HG03139 (cell line): ENCODE data around the gene PYY.
"Not testable (repeated sequence)": the region's sequence is repeated elsewhere in the genome, so short reads cannot be mapped to it uniquely, and the experiment has no call there.

Experiments
- ATAC-seq: cut with Tn5 transposase; IDR thresholded peaks from one replicate; pipeline ENCODE4 v1.9.1; 2021; ENCODE audit not compliant: unreplicated experiment

PYY gene

DNA sequence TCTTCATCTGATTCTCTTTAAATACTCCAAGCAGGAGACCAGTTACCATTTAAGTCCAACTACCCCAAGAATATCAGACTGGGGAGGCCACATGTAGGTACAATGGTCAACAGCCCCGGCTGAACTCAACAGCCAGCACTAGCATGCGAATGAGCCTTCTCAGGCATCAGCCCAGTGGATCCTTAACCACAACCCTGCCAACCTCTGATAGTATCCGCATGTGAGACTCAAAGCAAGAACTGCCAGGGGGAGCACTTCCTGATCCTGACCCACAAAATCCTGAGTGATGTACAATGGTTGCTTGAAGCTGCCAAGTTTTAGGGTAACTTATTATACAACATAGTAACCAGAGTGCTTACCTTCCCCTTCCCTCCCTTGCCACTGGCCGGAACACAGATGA is 4.0 kb downstream of the PYY start:
- ATAC-seq, result no peak

DNA sequence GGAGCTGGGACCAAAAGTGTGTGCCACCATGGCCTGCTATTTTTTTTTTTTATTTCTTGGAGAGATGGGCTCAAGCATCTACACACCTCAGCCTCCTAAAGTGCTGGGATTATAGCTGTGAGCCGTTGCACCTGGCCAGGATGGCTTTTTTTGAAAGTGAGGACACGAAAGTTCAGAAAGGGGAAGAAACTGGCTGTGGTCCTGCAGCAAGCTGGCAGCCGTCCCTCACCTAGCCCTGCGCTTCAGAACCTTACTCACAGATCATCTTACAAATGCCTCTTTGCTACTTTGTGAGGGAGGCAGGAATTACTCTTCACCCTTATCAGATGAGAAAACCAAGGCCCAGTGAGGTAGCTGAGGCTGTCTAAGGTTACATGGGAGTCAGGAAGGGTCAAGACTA is 7.0 kb downstream of the PYY start:
- no peak for ATAC-seq

DNA sequence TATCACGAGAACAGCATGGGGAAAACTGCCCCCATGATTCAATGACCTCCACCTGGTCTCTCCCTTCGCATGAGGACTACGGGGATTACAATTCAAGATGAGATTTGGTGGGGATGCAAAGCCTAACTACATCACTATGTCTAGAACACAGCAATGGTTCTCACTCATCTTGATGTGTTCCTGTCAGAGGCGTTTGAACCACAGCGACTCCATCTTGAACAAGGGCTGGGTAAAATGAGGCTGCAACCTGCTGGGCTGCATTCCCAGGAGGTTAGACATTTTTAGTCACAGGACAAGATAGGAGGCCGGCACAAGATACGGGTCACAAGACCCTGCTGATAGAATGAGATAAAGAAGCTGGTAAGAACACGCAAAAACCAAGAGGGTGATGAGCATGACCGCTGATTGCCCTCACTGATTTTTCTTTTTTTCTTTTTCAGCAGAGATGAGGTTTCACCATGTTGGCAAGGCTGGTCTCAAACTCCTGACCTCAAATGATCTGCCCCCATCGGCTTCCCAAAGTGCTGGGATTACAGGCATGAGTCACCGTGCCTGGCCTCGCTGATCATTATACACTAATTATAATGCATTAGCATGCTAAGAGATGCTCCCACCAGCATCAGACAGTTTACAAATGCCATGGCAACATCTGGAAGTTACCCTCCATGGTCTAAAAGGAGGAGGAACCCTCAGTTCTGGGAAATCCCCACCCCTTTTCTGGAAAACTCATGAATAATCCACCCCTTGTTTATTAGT is 8.5 kb downstream of the PYY start:
- no peak for ATAC-seq

DNA sequence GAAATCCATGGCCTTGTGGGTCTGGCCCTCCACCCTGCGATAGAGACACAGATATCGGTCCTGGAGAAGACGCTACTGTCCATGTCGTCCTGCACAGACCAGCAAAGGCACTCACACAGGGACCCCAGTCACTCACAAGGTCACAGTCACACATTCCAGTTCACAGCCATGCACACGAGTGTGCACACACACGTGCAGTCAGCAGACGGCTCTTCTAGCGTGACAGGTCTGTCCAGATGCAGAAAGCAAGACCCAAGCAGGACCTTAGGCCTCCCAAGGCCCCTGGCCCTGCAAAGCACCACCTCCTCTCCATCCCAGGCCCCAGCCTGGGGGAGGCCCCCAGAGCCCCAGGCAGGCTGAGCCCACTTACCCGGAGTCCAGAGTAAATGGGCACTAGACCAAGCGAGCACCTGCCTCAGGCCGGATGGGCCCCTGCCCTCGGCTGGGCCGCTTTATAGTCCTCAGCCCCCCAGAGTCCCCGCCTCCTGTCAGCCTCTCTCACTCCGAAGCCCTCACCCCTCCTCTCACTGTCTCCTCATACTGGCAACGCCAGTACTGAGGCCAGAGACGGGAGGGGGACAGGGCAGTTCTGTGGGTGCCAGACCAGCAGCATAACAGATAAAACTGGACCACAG is 11.6 kb downstream of the PYY start, which contains the start of gene PPY:
Gene PPY (minus strand): TSS at position 426 of the 635 bp plus-strand sequence. CDS start 822 bp downstream, outside the sequence.
- no peak for ATAC-seq

DNA sequence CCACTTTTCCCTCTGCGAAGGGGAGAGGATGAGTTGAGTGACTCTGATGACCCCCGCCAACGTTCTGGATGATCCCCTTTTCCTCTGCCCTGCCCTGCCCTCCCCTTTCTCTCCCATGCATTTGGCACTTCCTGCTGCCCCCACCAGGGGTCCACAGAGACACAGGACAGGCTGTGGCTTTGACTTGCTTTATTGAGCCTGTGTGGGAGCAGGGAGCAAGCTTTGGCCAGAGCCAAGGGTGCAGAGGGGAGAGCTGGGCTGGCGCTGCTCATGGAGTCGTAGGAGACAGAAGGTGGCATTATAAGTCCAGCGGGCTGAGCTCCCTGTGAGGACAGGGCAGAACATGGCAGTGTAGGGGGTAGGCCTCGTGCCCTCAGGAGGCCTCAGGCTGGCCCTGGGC is 13.1 kb downstream of the PYY start:
- no peak for ATAC-seq

DNA sequence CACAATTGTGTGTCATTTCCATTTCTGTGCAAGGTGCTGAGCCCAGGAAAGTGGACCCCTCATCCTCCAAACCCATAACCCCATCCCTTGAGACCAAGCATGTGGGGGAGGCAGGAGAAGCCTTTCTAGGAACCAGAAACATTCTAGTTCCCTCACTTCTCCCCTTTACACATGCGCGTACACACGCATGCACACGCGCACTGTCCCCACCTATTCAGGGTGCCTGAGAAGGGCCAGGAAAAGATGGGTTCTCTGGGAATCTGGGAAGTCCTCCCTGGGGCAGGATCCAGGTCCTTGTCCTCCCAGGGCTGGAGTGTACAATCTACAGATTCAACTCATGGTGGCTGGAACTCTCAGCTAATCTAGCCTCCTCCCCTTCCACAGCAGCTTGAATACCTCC is 13.9 kb downstream of the PYY start:
- no peak for ATAC-seq

DNA sequence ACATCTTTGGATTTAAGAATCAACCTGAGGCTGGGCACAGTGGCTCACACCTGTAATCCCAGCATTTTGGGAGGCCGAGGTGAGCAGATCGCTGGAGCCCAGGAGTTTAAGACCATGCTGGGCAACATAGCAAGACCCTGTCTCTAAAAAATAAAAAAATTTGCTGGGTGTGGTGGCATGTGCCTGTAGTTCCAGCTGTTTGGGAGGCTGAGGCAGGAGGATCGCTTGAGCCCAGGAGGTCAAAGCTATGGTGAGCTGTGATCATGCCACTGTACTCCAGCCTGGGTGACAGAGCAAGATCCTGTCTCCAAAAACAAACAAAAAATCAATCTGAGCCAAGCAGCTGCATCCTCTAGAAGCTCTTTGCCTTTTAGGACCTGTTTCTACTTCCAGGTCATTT is 14.3 kb downstream of the PYY start:
- ATAC-seq, result not testable (repeated sequence)

DNA sequence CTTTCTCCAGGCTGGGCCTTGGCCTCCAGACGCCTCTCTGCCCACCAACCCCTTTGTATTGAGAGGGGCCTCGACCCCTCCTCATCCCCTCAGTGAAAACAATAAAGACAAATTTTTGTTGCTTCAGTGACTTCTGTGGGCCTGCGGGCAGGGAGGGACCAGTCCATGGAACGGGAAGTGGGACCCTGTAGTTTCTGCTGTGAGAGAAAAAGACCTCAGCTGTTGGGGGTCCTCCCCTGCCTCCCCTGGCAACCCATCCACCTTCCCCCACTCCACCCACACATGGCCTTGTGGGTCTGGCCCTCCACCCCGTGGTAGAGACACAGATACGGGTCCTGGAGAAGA is 14.9 kb downstream of the PYY start:
- no peak for ATAC-seq

DNA sequence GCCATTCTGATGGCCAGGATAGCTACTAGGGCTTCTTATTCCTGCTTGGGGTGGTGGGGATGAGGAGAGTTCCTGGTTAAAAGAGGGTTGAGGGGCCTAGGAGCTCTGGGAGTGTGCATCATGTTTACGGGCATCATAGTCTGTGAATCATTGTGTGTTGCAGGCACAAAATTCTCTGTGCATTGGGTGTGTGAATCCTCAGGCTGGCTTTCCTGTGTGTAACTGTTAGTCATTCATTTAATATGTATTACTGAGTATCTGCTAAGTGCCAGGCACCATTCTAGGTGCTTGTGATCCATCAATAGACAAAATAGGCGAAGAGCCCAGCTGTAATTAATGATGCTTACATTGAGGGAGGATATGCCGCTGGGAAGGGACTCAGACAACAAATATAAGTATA is 17.3 kb downstream of the PYY start:
- ATAC-seq, result no peak

DNA sequence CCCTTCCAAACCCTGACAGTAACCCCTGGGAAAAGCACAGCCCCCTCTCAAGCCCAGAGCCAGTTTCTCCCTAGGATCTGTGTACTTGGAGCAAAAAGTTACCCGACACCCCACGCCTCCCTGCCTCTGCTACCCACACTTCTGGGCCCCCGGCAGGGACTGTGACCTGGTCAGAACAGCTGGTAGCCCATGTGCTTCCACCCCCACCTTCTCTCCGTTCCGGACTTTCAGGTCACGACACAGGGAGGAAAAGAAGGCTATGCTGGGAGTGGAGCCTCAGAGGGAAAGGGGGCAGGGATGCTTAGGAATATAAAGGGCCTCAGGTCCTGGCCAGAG is 17.8 kb downstream of the PYY start:
- no peak for ATAC-seq

DNA sequence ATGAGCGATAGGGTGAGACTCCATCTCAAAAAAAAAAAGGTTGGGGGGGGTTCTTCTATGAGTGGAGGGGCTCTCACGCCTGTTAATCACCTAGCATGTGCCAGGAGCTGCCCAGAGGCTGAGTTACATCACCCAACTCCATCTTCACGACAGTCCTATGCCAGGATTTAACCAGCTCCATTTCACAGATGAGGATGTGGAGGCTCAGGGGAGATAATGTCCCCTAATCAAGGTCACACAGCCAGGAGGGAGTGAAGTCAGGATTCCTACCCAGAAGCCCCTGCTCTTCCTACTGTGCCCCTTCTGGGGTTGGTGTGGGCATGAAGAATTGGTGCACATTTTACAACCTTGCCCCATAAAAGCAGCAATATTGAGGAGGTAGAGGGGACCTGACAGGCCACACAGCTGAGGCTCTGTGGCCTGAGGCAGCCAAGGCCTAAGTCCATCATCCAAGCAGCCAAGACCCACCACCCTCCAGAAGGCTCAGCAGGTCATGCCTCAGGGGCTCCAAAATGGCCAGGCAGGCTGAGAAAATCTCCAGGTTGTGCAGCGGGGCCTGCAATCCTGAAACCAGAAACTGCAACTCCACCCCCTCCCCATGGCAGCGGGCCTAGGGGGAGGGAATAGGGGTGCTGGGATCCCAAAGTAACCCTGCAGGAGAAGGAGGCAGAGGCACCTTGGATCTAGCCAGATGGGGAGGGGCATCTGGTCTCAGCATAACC is 18.4 kb downstream of the PYY start:
- no peak for ATAC-seq

DNA sequence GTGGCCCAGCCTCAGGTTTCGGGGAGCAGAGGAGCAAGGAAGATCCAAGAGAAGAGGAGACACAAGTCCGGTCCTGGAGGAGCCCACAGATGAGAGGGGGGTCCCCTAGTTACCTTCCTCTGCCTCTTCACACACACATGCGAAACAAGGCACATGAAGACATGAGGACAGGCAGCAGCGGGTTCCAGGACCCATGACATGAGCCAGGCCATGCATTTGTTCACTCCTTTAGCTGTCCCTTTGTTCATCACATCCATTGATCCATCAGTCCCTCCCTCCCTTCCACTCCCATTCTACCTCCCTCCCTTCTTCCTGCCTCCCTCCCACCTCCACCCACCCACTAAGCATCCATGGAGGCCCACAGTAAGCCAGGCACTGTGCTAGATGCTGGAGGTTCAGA is 20.8 kb downstream of the PYY start:
- no peak for ATAC-seq

DNA sequence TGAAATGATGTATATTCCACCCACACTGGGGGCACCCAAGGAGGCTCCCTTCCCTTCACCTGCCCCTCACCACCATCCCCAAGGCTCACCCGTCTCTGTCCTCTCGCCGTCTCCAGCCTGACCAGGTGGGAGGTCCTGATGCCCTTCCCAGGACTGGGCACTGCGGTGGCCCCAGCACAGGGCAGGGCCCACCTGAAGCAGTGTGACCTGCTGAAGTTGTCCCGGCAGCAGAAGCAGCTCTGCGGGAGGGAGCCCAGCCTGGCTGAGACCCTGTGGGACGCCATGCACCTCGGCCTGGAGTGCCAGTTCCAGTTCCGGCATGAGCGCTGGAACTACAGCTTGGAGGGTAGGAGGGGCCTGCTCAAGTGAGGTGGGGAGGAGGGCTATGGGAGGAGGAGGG is 21.4 kb downstream of the PYY start:
- ATAC-seq, result no peak

DNA sequence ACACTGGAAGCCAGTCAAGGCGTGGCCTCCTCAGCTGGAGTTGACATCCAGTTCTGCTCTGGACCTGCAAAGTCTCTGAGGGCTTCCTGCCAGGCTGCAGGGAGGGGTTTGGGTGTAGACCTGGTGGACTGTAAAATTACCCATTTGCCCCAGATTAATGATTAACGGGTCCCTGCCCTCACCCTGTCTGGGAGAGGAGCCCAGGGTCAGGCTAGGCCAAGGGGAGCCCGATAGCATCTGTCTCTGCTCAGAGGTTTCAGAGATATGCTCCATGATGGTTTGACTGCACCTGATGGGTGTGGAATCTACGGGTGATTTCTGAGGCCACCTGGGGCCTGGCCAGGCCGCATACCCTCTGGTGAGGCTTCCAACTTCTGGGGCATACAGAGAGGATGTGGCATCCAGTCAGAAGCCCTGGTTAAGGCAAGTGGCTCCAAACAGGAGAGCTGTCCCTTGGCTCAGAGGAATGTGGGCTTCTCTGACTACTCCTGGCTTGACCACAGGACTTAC is 22.6 kb downstream of the PYY start:
- ATAC-seq, result no peak

DNA sequence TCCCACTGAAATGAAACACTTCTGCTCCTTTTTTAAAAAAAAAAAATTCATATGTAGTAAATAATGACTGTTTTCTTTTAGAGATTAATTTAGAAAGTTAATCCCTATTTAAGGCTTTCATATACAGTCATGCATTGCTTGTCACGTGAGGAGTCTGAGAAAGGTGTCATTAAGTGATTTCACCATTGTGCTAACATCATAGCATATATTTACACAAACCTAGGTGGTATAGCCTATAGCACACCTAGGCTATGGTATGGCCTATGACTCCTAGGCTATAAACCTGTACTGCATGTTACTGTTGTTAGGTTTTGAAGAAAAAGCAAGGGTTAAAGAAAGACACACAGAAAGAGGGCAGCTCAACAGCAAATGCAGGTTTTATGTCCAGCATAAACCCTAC is 25.1 kb downstream of the PYY start:
- ATAC-seq, result no peak

DNA sequence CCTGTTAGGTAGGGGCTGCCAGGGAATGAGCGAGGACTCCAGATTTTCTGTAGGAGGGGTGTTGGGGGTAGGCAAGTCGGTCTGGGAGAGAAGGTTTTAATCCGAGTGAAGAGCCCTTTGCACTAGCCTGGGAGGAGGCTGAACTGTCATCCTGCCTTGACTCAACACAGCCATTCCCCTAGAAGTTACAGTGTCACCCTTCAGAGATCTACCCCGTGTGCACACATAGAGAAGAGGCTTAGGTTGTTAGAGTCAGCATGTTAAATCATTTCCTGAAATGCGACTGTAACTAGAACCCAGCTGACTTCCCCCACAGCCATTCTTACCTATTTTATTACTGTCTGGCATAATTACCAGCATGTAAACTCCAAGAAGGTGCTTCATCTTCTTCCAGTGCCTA is 25.8 kb downstream of the PYY start:
- ATAC-seq, result not testable (repeated sequence)

DNA sequence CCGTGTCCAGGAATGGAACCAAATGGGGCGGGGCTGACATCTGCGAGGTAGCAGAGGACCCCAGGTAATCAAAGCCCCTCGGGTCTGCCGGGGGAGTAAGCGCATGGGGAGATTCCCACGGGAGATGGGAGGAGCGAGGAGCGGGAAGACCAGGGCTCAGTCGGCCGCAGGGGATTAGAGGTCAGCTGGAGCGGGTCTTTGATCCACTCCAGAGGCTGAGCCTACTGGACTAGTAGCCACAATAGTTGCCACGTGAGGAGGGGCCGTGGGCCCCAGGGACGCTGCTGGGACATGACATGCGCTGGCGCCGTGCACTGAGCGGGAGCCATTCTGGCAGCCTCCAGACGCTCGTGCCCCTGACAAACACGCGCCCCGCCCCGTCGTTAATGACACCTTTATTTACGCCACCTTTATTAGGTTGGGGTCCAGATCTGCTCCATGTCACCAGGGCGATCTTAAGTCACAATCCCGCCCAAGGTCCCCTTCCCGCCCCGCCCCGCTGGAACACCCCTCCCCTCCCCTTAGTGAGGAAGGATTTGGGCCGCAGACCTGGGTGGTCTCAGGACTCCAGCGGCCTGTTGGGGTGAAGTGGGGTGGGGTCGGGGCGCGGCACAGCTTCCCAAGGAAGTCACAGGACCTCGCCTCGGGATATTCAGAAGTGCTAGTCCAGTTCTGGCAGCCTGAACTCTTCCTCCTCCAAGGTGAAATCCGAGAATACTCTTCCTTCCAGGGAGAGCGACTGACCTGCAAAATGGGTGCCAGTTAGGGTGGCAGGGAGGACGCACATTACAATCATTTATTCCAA is 26.5 kb downstream of the PYY start:
- no peak for ATAC-seq

DNA sequence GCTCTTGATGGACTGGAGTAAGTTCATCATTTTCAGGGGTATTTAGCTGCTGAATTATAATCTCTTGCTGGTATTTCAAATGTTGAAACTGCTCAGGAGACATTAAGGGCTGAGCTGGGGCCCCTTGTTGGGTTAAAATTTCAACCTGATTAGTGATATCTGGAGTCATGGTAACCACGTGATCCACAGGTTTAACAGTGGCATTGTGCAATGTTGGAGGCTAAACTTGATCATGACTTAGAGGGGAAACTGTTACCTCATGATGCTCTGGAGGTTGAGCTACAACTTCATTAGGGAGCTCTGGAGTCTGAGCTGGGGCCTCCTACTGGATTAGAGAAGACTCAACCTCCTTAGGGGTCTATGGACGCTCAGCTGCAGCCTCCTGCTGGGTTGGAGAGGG is 29.2 kb downstream of the PYY start:
- ATAC-seq, result no peak

DNA sequence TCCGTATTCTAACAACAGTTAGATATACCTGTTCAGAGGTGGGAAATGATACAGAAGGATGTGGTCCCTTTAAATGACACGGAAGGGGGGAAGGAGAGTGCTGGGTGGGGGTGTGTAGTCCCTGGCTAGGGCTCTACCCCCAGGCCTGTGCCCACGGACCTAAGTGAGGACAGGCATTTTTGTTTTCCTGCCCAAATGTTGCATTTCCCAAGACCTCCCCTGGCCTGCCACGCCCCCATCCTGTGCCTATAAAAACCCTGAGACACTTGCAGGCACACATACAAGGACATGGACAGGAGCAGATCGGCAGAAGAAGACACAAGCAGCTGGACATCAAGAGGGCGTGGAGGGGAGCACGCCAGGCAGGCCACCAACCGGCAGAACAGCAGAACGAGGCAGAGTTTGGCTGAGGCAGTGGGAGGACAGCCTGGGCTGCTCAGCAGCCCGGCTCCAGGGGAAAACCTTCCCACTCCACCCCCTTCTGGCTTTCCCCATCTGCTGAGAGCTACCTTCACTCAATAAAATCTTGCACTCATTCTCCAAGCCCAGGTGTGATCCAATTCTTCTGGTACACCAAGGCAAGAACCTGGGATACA is 33.1 kb downstream of the PYY start:
- no peak for ATAC-seq

DNA sequence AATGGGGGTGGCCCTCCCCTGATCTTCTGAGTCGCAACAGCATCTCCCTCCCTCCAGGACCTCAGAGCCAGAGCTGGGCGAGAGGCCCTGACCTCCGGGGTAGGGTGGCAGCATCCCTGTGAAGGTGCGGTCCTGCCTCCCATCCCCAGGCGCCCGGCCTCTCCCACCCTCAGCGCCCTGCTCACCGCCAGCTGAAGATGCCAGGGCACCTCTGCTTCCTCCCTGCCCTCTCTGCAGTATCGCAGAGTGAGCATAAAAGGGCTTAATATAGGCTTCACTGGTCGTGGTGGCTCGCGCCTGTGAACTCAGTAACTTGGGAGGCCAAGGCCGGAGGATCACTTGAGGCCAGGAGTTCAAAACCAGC is 35.7 kb downstream of the PYY start:
- ATAC-seq, result no peak
